Kidney capillary endothelial cell (primary cell): ENCODE data around the gene RUNX3.
"Not testable (repeated sequence)": the region's sequence is repeated elsewhere in the genome, so short reads cannot be mapped to it uniquely, and the experiment has no call there.

Experiments
- DNase-seq: peaks from one replicate; pipeline ENCODE4 v3.0.0-alpha.2; 2018; ENCODE audit warnings: low spot score

The RUNX3 gene

DNA sequence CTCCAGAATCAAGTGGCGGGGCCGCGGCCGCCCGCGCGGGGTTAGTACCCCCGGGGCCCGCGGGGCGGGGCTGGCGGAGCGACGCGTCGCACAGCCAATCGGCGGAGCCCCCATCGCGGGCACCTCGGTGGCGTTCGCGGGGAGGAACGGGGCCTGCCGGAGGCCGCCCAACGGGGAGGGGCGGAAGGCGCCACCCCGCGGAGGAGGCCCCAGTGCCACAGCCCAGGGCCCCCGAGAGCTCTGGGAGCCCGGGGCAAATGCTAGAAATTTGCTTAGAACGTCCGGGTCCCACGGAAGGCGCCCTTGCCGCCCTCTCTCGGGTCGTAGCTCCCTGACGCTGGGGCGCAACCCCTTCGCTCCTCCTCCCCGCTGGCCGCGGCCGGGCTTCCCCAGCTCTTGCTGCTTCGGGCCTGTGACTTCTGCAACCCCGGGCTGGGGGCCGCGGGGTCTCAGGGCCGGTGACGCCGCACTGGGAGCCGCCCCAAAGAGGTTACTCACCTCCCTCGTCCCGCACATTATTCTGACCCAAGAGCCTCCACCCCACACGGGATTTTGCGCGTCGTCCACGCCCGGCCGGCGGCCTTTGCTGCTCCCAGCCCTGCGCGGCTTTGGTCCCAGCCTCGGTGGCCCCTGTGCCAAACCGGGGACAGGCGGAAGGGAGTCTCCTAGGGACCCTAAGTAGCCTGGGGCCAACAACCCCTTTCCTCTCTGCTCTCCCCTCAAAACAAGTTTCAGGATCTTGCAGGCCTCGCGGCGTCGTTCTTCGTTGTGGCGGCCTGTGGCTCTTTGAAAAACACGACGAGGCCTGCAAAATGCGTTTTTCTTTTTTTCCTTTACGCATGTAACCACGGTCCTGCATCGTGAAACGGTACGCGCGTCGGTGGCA is at the start of gene RUNX3:
RUNX3 (minus strand) TSS at position 17 of the 886 bp plus-strand sequence. CDS start 408 bp downstream, outside the sequence.
- DNase-seq = no peak

DNA sequence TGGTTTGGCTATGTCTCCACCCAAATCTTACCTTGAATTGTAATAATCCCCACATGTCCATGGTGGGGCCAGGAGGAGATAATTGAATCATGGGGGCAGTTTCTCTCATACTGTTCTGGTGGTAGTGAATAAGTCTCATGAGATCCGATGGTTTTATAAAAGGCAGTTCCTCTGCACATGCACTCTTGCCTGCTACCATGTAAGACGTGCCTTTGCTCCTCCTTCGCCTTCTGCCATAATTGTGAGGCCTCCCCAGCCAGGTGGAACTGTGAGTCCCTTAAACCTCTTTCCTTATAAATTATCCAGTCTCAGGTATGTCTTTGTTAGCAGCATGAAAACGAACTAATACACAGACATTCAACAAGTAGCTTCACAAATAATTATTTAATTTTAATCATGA is 49.2 kb upstream of the RUNX3 start:
- not testable (repeated sequence) for DNase-seq

DNA sequence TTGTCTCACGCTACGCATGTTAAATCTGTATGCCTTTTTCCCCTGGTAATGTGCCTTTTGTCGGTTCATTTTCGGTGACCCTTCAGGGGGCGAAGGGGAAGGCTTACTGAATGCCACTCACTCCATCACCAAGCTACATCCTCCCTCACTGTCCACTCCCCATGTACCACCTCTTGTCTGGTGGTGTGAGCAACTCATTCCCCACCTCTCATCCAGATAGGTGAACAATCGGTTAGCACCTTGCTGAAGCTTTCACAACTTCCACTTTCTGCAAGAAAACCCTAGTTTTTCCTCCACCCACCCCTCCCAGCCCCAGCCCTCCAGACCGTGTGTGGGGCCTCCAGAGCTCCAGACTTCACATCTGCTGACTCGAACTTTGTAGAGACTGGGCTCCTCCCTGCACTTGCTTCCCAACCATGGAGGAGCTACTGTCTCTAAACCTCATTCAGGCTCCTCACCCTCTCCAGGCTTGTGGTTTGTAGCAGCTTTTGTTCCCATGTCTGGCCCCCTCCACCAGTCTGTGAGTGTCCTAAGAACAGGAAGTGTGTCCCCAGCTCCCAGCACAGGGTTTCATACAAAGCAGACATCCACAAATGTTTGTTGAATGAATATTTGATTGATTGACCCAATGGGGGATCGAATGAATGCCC is 48.4 kb upstream of the RUNX3 start:
- DNase-seq = no peak

DNA sequence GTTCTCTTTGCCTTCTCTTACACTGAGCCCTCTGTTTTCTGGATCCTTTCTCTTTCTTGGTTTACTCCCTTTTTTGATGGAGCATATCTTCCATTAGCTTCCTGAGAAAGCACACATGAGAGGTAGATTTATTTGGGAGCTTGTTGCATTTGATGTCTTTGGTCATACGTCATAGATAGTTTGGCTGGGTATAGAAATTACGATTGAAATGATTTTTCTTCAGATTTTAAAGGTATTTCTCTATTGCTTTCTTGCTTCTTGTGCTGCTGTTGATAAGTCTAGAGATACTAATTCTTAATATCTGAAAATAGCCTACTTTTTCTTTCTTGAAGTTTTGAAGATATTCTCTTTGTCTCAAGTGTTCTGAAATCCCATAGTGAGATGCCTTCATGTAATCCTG is 45.3 kb upstream of the RUNX3 start:
- no peak for DNase-seq

DNA sequence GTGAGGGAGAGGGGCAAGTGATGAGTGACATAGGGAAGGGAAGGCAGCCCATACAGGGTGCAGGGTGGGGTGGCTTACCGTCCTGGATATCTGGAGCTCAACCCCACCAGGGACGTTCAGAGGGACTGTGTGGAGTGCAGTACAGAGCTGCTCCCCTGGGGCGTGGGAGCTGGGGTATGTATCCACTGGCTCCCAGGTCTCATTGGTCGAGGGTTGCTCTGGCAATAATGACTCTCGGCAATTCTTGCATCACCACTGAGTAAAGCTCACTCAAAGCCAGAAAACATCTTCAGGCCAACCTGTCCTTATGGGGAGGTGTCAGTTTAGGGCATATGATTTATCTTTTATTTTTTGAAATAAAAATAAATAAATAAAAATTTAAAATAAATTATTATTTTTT is 43.2 kb upstream of the RUNX3 start:
- no peak for DNase-seq

DNA sequence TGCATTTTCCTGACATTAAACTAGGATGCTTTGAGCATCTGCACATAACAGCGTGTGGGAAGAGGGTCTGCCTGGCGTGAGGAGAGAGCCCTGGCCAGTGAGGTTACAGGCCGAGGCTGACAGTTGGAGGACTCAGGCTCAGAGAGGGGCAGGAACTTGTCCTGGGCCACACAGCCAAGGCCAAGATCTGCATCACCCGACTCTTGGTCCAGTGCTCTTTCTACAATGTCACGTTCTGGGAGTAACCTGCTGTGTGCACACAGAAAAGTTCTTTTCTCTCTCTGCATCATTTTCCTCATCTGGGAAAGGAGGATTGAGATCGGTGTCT is 42.8 kb upstream of the RUNX3 start:
- no peak for DNase-seq

DNA sequence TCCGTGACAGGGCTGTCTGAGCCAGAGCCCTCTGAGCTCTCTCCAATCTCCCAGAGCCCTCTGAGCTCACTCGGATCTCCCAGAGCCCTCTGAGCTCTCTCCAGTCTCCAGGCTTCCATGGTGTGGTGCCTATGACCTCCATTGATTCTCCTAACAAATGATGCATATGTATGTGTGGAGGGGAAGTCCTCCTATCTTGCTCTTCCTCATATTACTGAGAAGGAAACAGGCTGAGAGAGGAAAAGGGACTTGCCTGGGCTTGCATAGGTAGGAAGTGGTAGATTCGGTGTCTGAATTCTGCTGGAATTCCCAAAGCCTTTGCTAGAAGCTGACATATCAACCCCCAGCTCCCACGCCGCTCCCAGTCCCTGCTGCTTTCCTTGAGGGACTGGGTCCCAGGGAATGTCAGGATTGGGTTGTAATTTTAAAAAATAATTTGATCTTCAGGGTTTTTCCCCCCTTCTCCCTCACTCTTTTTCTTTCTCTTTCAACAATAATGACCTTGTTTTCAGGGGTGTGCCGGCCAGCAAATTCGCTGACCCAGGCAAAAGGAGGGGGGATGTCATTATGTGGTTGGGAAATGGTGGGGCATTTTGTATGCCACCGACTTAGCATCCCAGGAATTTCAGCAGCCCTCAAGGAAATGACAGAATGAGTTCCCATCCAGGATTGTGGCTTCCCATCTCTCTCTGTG is 42.3 kb upstream of the RUNX3 start:
- DNase-seq = no peak

DNA sequence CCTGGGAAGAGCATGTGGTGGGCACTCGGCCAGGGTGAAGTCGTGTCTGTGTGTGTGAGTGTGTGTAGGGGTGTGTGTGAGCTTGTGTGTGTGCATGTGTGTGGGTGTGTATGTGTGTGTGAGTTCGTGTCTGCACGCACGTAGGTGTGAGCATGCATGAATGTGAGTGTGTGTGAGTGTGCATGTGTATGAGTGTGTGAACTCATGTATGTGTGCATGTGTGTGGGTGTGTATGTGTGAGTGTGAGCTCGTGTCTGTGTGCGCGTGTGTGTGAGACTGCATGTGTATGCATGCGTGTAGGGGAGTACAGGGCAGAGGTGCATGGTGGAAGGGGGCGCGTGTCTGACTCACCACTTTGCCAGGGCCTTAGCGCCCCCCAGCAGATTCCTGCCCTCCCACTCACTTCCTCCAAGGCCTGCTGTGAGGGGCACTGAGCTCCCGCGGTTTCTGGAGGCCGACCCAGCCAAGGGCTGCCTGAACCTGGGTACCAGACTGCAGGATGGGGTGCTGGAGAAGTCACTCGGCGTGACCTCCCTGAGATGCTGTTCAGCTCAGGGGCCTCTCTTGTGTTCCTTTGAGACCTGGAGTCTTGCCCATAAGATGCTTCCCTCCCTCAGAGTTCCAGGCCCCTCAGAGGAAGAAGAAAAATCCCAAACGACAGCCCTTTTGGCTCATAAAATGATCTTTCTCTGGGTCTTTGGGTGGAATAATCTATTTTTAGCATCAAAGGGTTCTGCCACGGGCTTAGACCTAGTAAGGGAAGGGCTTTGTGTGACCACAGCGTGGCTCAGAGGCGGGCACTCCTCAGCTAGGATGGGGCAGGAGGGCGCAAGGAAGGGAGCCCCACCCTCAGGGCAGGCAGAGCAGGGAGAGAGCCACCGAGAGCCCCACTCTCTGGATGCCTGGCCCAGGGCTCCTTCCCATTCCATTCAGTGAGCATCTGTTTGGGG is 41.1 kb upstream of the RUNX3 start:
- DNase-seq = no peak

DNA sequence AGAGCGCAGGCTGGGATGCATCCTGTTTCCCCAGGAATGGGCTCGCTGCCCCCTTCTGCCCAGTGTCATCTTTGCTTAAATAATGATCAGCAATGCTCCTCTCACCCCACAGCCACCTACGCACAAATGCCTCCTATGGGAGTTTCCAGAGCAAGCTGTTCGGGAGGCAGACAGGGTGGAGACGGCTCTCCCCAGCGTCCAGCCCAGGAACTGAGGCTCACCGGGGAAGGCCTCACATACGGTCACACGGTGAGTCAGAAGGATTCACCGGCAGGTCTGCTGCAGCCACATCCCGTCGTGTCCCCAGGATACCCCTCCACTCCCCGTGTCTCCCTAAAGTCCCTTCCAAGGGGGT is 40.3 kb upstream of the RUNX3 start:
- no peak for DNase-seq

DNA sequence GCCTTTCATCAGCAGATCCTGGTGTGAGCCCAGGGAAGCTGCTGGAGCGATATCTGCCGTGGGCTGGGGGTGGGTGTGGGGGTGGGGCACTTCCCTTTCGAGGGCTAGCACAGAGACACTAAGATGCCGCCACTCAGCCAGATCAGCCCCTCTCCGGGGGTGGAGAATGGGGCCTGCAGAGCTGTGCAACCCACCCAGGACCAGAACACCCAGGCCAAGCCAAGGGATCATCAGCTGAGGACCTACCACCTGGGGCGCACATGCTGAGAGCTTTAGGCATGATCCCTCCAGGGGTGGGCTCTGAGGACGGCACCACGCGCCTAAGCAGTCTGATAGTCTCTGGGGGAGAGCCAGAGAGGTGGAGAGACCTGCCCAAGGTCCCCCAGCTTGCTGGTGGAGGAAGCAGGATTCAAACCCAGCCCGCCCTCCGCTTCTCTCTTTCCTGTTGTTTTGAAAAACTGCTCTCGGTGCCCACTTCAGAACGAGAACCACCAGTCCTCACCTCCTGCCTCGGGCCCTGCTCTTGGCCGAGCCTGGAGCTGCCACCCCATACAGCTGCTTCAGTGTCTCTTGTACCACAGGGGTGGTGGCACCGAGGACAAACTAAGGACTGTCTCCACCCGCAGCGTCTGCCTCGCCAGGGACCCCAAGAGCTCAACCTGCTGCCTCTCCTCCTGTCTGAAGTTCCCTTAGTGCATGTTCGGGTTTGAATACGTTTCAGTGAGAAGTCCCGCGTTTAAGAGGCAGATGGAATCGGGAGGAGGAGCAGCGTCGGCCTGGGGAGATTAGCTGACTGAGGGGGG is 39.7 kb upstream of the RUNX3 start:
- no peak for DNase-seq

DNA sequence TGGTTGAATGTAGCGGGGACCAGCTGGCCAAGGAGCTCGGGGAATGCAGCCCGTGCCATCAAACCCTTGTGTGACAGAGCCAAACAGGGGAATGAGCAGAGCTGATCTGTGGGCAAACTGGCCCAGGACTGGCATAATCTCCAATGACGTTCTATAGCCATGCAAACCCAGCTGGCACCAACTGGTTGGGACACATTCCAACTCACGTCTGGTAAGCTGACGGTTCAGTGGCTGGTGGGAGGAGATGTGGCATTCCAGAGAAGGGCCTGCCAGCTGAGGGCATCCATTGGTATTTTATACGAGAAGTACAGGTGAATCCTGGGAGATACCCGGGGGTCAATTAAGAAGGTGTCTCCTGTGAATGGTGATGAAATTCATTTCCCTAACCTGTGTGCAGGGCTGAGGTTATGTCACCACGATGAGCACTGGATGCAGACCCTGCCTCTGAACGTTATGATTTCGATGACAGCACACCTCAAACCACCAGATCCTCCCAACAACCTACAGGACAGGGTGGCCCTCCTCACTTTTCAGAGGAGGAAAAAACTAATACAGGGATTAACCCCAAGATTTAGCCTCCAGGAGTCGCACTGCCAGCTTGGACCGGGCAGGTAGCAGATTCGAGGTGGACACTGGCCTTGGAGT is 39.0 kb upstream of the RUNX3 start:
- DNase-seq = no peak

DNA sequence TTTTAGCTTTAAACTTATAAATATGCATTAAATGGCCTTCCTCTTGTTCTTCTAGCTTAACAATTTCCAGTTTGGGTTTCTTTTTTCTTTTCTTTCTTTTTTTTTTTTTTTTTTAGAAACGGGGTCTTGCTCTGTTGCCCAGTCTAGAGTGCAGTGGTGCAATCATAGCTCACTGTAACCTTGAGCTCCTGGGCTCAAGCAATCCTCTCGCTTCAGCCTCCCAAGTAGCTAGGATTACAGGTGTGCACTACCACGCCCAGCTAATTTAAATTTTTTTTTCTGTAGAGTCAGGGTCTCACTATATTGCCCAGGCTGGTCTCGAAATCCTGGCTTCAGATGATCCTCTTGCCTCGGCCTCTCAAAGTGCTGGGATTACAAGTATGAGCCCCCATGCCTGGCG is 37.9 kb upstream of the RUNX3 start:
- no peak for DNase-seq

DNA sequence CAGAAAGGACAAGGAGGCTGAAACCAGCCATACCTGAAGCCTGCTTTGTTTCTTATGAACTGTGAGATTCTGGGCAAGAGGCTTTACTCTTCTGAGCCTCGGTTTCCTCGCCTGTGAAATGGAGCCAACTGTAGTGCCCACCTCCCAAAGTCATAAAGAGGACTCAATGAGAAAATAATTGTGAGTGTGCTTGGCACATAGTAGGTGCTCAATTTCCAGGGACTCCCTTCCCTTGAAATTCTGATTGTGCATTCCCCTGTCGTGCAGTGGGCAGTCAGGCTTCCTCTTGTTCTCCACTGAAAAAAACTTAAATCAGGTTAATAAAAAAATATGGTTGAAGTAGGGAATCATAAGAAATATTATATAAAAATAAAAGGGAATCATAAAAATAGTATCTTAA is 37.5 kb upstream of the RUNX3 start:
- DNase-seq = no peak

DNA sequence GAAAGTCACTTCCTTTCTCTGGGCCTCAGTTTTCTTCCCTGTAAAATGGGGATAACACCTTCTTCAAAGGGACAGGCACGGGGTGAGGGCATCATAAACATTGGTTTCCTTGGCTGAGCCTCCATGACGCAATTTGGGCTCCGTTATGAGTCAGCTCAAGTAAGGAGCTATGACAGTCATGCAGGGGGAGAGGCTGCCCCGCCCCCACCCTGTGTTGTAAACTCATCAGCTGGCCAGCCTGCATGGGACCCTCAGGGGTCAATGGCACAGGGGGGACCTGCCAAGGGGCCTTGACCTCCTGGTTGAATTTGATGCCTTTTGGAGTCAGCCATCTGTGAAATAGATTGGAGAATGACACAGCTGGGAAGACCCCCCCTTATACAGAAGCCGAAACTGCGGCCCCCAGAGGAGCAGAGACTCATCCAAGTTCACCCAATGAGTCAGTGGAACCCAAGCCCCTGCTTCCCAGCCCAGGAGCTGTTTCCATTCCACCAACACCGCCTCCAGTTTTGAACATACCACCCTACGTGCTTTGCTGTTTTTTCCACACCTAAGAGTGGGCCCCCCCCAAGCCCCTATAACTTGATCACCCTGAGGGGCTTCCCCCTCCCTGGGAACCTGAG is 36.8 kb upstream of the RUNX3 start:
- DNase-seq = no peak

DNA sequence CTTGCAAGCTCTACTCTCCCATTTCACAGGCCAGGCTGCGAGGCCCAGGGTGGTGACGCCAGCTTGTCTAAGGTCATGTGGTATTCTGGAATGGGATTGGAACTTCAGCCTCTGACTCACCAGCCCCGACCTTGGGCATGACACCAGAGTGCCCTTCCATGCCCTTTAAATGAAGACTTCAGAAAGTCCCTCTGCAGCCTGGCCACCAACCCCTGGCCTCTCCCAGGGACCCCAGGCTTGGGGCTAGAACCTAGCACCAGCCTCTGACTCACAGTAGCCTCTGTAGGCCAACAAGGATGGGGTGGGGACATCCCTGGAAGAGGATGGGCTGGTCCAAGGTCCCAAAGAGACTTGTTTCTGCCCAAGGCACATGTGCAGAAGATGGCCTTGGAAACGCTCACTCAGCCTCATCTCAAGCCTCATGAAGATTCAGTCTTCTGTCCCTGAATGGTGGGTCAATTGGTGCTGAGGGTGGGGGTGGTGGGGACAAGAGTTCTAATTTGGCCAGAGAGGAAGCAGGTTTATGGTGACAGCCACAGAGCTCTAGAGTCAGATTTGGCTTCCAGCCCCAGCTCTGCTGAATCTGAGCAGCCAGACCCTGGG is 36.1 kb upstream of the RUNX3 start:
- no peak for DNase-seq

DNA sequence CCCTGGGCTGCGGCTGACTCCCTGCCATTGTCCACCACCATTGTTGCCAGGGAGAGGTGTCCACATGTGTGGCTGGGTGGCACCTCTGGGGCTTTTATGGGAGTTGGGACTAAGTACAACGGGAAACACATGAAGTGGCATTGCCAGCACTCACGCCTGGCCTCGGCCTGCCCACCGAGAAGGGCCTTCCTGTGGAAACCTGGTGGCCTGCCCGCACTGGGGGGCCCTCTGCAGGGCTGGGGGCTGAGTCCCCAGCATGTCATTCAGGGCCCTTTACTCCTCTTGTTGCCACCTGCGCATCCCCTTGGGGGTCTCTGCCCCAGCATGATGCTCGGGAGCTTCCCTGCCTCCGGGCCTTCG is 35.5 kb upstream of the RUNX3 start:
- DNase-seq = no peak

DNA sequence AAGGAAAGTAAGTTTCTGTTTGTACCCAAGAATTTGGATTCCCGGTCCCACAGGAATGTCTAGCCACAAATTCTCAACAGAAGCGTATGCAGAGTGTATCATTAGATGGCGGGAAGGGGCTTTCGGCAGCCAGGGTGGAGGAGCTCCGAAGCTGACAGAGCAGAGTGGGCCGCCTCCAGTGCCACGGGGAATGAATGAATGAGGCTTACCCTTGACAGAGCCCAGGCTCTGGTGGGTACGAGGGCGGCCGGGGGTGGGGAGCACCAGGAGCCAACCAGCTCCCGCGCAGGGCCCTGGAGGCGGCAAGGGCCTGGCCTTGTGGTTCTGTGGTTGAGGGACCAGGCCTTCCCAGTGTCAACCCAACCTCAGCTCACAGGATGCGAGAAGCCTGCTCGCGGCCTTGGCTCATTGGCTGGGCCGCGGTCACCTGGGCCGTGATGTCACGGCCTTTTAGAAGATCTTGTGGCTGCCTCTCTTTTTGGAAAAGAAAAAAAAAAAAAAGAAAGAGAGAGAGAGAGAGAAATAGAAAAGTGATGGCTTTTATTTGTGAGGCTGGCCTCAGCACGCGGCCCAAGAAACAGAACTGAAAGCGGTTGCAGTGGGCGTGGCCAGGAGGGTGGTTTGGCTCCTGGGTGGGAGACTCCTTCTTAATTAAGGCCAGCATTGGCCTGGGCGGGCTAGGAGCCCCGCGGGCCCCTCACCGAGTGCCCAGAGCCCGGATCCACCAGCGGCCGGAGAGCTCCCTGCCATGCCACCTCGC is 34.9 kb upstream of the RUNX3 start:
- DNase-seq = no peak

DNA sequence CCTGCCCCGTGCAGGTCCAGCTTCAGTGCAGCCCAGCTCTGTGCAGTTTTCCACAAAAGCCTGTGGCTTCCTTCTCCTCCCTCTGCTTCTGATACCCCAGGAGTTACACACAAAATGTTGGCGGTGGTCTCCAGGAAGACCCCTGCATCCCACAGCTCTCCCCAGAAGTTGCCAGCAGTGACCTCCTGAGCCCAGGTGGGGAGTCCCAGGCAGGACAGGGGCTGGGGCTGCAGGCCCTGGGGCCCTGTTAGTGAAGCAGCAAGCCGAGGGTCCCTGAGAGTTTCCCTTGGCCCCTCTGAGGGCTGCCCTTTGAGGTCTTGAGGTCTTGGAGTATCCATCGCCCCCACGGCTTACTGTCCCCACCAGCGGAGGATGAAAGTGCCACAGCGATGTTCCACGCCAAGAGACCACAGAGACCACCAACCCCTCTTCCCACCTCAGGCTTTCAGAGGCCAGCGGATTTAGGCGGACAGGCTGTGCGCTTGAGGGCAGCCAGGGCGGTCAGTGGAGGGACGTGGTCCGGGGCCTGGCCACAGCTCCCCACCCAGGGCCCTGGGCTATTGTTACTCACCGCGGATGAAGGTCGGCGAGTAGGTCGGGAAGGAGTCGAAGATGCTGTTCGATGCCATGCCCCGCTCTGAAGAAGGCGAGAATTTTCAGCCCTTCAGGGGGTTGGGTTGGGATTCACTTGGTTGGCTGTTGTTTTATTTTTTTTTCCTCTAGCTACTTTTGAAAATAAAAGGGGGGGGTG is 34.0 kb upstream of the RUNX3 start:
- no peak for DNase-seq
